Lung (tissue), 12 donors: ENCODE results near the gene FDXR. TPM values are rescaled to one million over a fixed set of nuclear protein-coding genes. Genes with fewer than 3 reads are reported as not detected.
"Not testable (repeated sequence)": the region's sequence is repeated elsewhere in the genome, so short reads cannot be mapped to it uniquely, and the experiment has no call there.

Source experiments
- ATAC-seq: fragments of 200-7000 bp; cut with Tn5 transposase; one replicate; pipeline ENCODE4 v1.9.1; 2020; ENCODE audit warnings: moderate number of reproducible peaks; ENCODE audit not compliant: insufficient read depth, low FRiP score
- DNase-seq, 3 donors: peaks; one replicate each; pipeline ENCODE4 v3.0.0-alpha.2; 2013 to 2017
- H3K27ac ChIP-seq, 2 donors: one replicate each; pipeline ENCODE4 v1.5.1; 2013; ENCODE audit warnings: mild to moderate bottlenecking in 2 of 2, moderate library complexity in 2 of 2, control low read depth in 1 of 2, inconsistent platforms in 1 of 2, low read depth in 1 of 2, low read length in 1 of 2
- H3K27me3 ChIP-seq, 3 donors: one replicate each; pipeline ENCODE4 v1.5.1; 2013; ENCODE audit warnings: low read length in 2 of 3; ENCODE audit not compliant: control insufficient read depth in 3 of 3, insufficient read depth in 3 of 3
- H3K36me3 ChIP-seq, 4 donors: one replicate each; pipeline ENCODE4 v1.5.1; 2013; ENCODE audit warnings: low read length in 4 of 4, mild to moderate bottlenecking in 1 of 4, moderate library complexity in 1 of 4; ENCODE audit not compliant: control insufficient read depth in 4 of 4, insufficient read depth in 4 of 4
- H3K4me1 ChIP-seq, 5 donors: one replicate each; pipeline ENCODE4 v1.5.1; 2013; ENCODE audit warnings: low read length in 5 of 5, mild to moderate bottlenecking in 2 of 5, moderate library complexity in 1 of 5; ENCODE audit not compliant: control insufficient read depth in 5 of 5, insufficient read depth in 5 of 5
- H3K4me3 ChIP-seq: one replicate; pipeline ENCODE4 v1.5.1; 2013; ENCODE audit warnings: mild to moderate bottlenecking, control low read depth, moderate library complexity
- H3K9ac ChIP-seq, 2 donors: one replicate each; pipeline ENCODE4 v1.5.1; 2013; ENCODE audit warnings: low read length in 2 of 2, control low read depth in 1 of 2; ENCODE audit not compliant: insufficient read depth in 1 of 2
- H3K9me3 ChIP-seq, 4 donors: one replicate each; pipeline ENCODE4 v1.5.1; 2013; ENCODE audit warnings: low read length in 3 of 4, mild to moderate bottlenecking in 1 of 4, moderate library complexity in 1 of 4; ENCODE audit not compliant: control insufficient read depth in 4 of 4, insufficient read depth in 3 of 4
- CTCF ChIP-seq: IDR thresholded peaks from 2 replicates; pipeline ENCODE4 v1.5.1; 2012; ENCODE audit warnings: mild to moderate bottlenecking; ENCODE audit errors: control extremely low read depth, extremely low read depth
- WGBS, 2 donors: extraction: QIAGEN DNeasy Blood & Tissue Kit; methylation state at CpG; one replicate each; pipeline ENCODE4 v1.1.7; 2013; 5-methylcytosine and 5-hydroxymethylcytosine counted together
- polyA plus RNA-seq, 2 donors: library from polyadenylated mRNA; stranded (reverse); fragments of 200-250 nt; gene quantifications; one replicate each; pipeline ENCODE4 v1.2.1, GENCODE V29; 2013
- total RNA-seq, 2 donors: library from RNA; depleted of rRNA in 1 of 2; stranded (reverse); fragments of >200 nt in 1 of 2; gene quantifications; one replicate each; pipeline ENCODE4 v1.2.1, GENCODE V29; 2014 to 2021
- donor health status: control.
- donor health status: control.
- donor health status: Bipolar disorder and iron deficiency.
- donor health status: healthy.
- donor health status: DM: yes; HTN: yes; CAD: no.

Gene FDXR
- total and polyA plus RNA-seq, 4 donors = 7.8 to 17.5 (median 10.7) TPM

GRCh38 chr17:74870512-74870911, 2.3 kb downstream of the FDXR start:
- no peak overlapping the region for H3K9ac ChIP-seq
- H3K36me3 ChIP-seq = no peaks in the 10 kb centered on the region
- H3K27ac ChIP-seq = no peak overlapping the region
- DNase-seq (peak in 1 of 3 donors; percentile 17), ATAC-seq (no peak)
- no peak overlapping the region for H3K4me3 ChIP-seq
- WGBS, 2 donors = 85 to 92% methylated on average over 3 of the region's 3 CpGs
- no peak for TF ChIP-seq CTCF
- peaks cover 0 to 14% (median 0%) of the 10 kb centered on the region in 5 donors for H3K4me1 ChIP-seq
- no peaks in the 10 kb centered on the region for H3K9me3 ChIP-seq
- no peaks in the 10 kb centered on the region for H3K27me3 ChIP-seq

- WGBS, 2 donors = 94 to 96% methylated on average over 9 of the region's 9 CpGs
These were observed 2.8 kb downstream of the FDXR start for GRCh38 chr17:74870028-74870427.

GRCh38 chr17:74868908-74869255, 3.9 kb downstream of the FDXR start:
- Histone ChIP-seq H3K4me1 (peaks cover 0 to 11% (median 0%) of the 10 kb centered on the region in 5 donors), H3K9me3 (no peaks in the 10 kb centered on the region), H3K4me3 (no peak overlapping the region), H3K36me3 (no peaks in the 10 kb centered on the region), H3K27ac (no peak overlapping the region), H3K9ac (no peak overlapping the region), H3K27me3 (no peaks in the 10 kb centered on the region)
- WGBS, 2 donors = 88 to 92% methylated on average over 6 of the region's 6 CpGs
- no peak for ATAC-seq
- no peak for TF ChIP-seq CTCF
- no peak for DNase-seq

More at GRCh38 chr17:74870028-74870427, 2.8 kb downstream of the FDXR start:
- H3K4me1 ChIP-seq = peaks cover 0 to 14% (median 0%) of the 10 kb centered on the region in 5 donors
- not testable (repeated sequence) for DNase-seq, H3K9me3 ChIP-seq, H3K9ac ChIP-seq, ATAC-seq, H3K4me3 ChIP-seq, H3K27me3 ChIP-seq, H3K27ac ChIP-seq, H3K36me3 ChIP-seq

- ATAC-seq = no peak
These were observed 4.4 kb downstream of the FDXR start for GRCh38 chr17:74868251-74868907.

More at GRCh38 chr17:74868251-74868907, 4.4 kb downstream of the FDXR start:
- TF ChIP-seq CTCF = no peak
- Histone ChIP-seq H3K27ac (no peak overlapping the region), H3K4me1 (peaks cover 0 to 7% (median 0%) of the 10 kb centered on the region in 5 donors), H3K9me3 (peaks cover 0 to 2% (median 0%) of the 10 kb centered on the region in 4 donors), H3K36me3 (peaks cover 0 to 2% (median 0%) of the 10 kb centered on the region in 4 donors), H3K27me3 (no peaks in the 10 kb centered on the region), H3K9ac (no peak overlapping the region), H3K4me3 (no peak overlapping the region)
- DNase-seq = no peak
- 60 to 72% methylated on average over 12 of the region's 12 CpGs for WGBS, 2 donors
